Fibroblast of lung (primary cell): Measurements from ENCODE around the gene SUGCT. TPM values are rescaled to one million over a fixed set of nuclear protein-coding genes. Genes with fewer than 3 reads are reported as not detected.
"Not testable (repeated sequence)": the region's sequence is repeated elsewhere in the genome, so short reads cannot be mapped to it uniquely, and the experiment has no call there.

Experiments used
- DNase-seq, 2 donors: peaks; one replicate each; pipeline versions ENCODE4 v3.0.0 to v3.0.0-alpha.2; 2010; ENCODE audit warnings: low read depth in 2 of 2
- H2AFZ ChIP-seq: 2 replicates; pipeline ENCODE4 v1.5.1; 2012; ENCODE audit warnings: low read length, control low read depth, inconsistent platforms
- H3K27ac ChIP-seq: 2 replicates; pipeline ENCODE4 v1.5.1; 2011; ENCODE audit warnings: low read length, control low read depth; ENCODE audit not compliant: insufficient read depth
- H3K27me3 ChIP-seq: 2 replicates; pipeline ENCODE4 v1.5.1; 2011; ENCODE audit warnings: mild to moderate bottlenecking, low read length; ENCODE audit not compliant: control insufficient read depth, insufficient read depth
- H3K36me3 ChIP-seq: 2 replicates; pipeline ENCODE4 v1.5.1; 2011; ENCODE audit warnings: low read length; ENCODE audit not compliant: control insufficient read depth, insufficient read depth
- H3K4me1 ChIP-seq: 2 replicates; pipeline ENCODE4 v1.5.1; 2011; ENCODE audit warnings: low read length; ENCODE audit not compliant: control insufficient read depth, insufficient read depth; ENCODE audit errors: extremely low read depth
- H3K4me2 ChIP-seq: 2 replicates; pipeline ENCODE4 v1.5.1; 2011; ENCODE audit warnings: low read length, control low read depth; ENCODE audit not compliant: insufficient read depth; ENCODE audit errors: extremely low read depth
- H3K4me3 ChIP-seq, 4 experiments: fragments of 200-600 bp in 1 of 4; sonication (generic) in 1 of 4; replicated peaks in 1 of 4; 2 replicates each; pipeline ENCODE4 v1.5.1; 2011 to 2016; ENCODE audit warnings: low read length in 4 of 4, low read depth in 3 of 4, mild to moderate bottlenecking in 3 of 4, control low read depth in 2 of 4, inconsistent platforms in 1 of 4, mixed read lengths in 1 of 4; ENCODE audit not compliant: insufficient read depth in 1 of 4; ENCODE audit errors: control extremely low read depth in 1 of 4
- H3K79me2 ChIP-seq: 2 replicates; pipeline ENCODE4 v1.5.1; 2012; ENCODE audit warnings: mild to moderate bottlenecking, low read length, inconsistent platforms; ENCODE audit not compliant: control insufficient read depth, insufficient read depth
- H3K9ac ChIP-seq: 2 replicates; pipeline ENCODE4 v1.5.1; 2011; ENCODE audit warnings: mild to moderate bottlenecking, low read length, control low read depth; ENCODE audit not compliant: insufficient read depth
- H3K9me3 ChIP-seq: 2 replicates; pipeline ENCODE4 v1.5.1; 2012; ENCODE audit warnings: low read depth, low read length; ENCODE audit not compliant: control insufficient read depth, insufficient read depth
- H4K20me1 ChIP-seq: 2 replicates; pipeline ENCODE4 v1.5.1; 2011; ENCODE audit warnings: low read length; ENCODE audit not compliant: control insufficient read depth, insufficient read depth; ENCODE audit errors: extremely low read depth
- EZH2 ChIP-seq: IDR thresholded peaks from 2 replicates; pipeline ENCODE4 v1.5.1; 2012; ENCODE audit warnings: low read length, control low read depth, mild to moderate bottlenecking; ENCODE audit errors: missing control alignments
- polyA plus RNA-seq, 2 donors: library from polyadenylated mRNA; depleted of rRNA in 1 of 2; stranded (reverse) in 1 of 2; unstranded in 1 of 2; fragments of >200 nt; gene quantifications; 2 replicates each; pipeline ENCODE4 v1.2.1, GENCODE V29; 2011 to 2012; ENCODE audit warnings: missing spikeins in 1 of 2
- total RNA-seq: library from RNA; depleted of rRNA; stranded (reverse); fragments of >200 nt; gene quantifications from 2 replicates; pipeline ENCODE4 v1.2.1, GENCODE V29; 2014
- TF ChIP-seq, protein P1 (sequence below), 2 donors: IDR thresholded peaks in 1 of 2; conservative IDR thresholded peaks in 1 of 2; 1 replicate in 1 of 2; 2 replicates in 1 of 2; pipeline ENCODE4 v1.5.1; 2011 to 2012; ENCODE audit warnings: low read length in 2 of 2, control low read depth in 1 of 2, inconsistent platforms in 1 of 2, low read depth in 1 of 2, mild to moderate bottlenecking in 1 of 2

Gene SUGCT
- total and polyA plus RNA-seq, 2 donors (not counting 1 experiment from before 2014, with no cell fraction given): 8.4 to 16.5 TPM

DNA sequence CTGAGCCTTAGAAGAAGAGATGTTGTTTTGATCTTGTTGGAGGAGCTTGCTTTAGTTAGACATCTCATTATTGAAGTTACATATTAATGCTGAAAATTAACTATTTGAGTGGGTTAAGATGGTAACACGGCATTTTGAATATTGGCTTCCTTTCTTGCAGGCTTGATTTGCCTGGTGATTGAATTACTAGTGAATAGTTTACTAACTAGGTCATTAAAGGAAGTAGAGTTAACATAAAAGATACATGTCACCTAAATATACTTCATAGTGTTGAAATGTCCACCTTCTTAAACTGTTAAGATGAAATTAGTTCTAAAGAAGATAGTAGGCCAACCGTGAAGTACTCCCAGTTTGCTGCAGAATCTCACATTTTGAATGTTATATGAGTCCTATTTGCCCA lies 18.9 kb upstream of the SUGCT start:
- no peak overlapping the region for H3K4me2 ChIP-seq
- H4K20me1 ChIP-seq: no peaks in the 10 kb centered on the region
- H3K36me3 ChIP-seq: no peaks in the 10 kb centered on the region
- H3K9ac ChIP-seq: no peak overlapping the region
- H3K27ac ChIP-seq: no peak overlapping the region
- H3K4me3 ChIP-seq: no peak overlapping the region
- no peaks in the 10 kb centered on the region for H3K79me2 ChIP-seq
- TF ChIP-seq, protein P1, sequence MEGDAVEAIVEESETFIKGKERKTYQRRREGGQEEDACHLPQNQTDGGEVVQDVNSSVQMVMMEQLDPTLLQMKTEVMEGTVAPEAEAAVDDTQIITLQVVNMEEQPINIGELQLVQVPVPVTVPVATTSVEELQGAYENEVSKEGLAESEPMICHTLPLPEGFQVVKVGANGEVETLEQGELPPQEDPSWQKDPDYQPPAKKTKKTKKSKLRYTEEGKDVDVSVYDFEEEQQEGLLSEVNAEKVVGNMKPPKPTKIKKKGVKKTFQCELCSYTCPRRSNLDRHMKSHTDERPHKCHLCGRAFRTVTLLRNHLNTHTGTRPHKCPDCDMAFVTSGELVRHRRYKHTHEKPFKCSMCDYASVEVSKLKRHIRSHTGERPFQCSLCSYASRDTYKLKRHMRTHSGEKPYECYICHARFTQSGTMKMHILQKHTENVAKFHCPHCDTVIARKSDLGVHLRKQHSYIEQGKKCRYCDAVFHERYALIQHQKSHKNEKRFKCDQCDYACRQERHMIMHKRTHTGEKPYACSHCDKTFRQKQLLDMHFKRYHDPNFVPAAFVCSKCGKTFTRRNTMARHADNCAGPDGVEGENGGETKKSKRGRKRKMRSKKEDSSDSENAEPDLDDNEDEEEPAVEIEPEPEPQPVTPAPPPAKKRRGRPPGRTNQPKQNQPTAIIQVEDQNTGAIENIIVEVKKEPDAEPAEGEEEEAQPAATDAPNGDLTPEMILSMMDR (conservative IDR thresholded peaks at IDR 0.05 in 1 of 2, IDR thresholded peaks at IDR 0.05 in 1 of 2; ENCODE audit: low read depth in 1 of 2, low read length in 2 of 2): no peak
- no peak for TF ChIP-seq EZH2
- no peak overlapping the region for H2AFZ ChIP-seq
- H3K27me3 ChIP-seq: no peaks in the 10 kb centered on the region
- no peak for DNase-seq
- no peaks in the 10 kb centered on the region for H3K9me3 ChIP-seq
- no peaks in the 10 kb centered on the region for H3K4me1 ChIP-seq

DNA sequence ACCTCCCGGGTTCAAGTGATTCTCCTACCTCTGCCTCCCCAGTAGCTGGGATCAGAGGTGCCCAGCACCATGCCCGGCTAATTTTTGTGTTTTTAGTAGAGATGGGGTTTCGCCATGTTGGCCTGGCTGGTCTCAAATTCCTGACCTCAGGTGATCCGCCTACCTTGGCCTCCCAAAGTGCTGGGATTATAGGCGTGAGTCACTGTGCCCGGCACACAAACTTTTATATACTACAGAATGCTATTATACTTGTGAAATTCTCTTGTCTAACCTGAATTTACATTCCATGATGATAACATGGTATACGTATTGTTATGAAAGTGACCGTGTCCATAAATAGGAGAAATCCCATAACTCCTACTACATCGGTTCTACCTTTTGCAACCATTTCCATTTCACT lies 17.6 kb upstream of the SUGCT start:
- H3K9me3 ChIP-seq, H2AFZ ChIP-seq, H3K4me3 ChIP-seq, H3K79me2 ChIP-seq, H4K20me1 ChIP-seq, H3K27me3 ChIP-seq, H3K36me3 ChIP-seq, H3K27ac ChIP-seq, H3K4me1 ChIP-seq, H3K4me2 ChIP-seq, H3K9ac ChIP-seq: not testable (repeated sequence)
- peak in 1 of 2 donors; percentile 6 for DNase-seq

DNA sequence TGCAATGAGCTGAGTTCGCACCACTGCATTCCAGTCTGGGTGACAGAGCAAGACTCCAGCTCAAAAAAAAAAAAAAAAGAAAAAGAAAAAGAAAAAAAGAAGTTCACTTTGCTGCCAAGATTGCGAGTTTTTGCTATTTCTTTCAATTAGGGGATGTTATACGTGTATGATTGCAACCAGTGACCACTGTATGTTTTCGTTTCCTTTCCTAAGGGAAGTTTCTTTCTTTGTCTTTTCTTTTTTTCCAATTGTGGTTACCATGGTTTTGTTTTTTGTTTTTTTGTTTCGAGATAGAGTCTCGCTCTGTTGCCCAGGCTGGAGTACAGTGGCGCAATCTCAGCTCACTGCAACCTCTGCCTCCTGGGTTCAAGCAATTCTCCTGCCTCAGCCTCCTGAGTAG lies 16.6 kb upstream of the SUGCT start:
- H4K20me1 ChIP-seq, H3K79me2 ChIP-seq, H3K9ac ChIP-seq: not testable (repeated sequence)

DNA sequence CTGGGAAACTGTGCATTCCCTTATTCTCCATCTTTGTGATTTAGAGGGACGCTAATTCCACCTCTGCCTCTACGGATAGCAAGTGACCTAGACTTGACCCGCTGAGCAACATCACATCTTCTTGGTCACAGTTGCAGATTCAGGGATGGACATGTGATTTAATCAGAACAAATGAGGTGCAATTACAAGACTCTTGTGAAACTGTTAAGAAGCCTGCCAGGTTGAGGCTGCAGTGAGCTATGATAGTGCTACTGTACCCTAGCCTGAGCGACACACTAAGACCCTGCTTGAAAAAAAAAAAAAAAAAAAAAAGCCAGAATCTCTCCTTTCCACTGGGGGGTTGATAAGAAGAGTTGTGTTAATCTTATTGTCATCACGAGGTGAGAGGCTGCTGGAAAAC lies 14.8 kb upstream of the SUGCT start:
- Histone ChIP-seq H3K36me3 (no peaks in the 10 kb centered on the region), H3K27me3 (no peaks in the 10 kb centered on the region), H3K9me3 (no peaks in the 10 kb centered on the region), H2AFZ (no peak overlapping the region), H3K9ac (no peak overlapping the region), H3K79me2 (no peaks in the 10 kb centered on the region), H3K27ac (no peak overlapping the region), H4K20me1 (no peaks in the 10 kb centered on the region), H3K4me3 (no peak overlapping the region), H3K4me1 (no peaks in the 10 kb centered on the region), H3K4me2 (no peak overlapping the region)
- no peak for TF ChIP-seq EZH2
- TF ChIP-seq, protein P1 (conservative IDR thresholded peaks at IDR 0.05 in 1 of 2, IDR thresholded peaks at IDR 0.05 in 1 of 2; ENCODE audit: low read depth in 1 of 2, low read length in 2 of 2): no peak
- DNase-seq: no peak

More for the DNA sequence above, 16.6 kb upstream of the SUGCT start:
- not testable (repeated sequence) for H2AFZ ChIP-seq, H3K4me1 ChIP-seq, H3K27me3 ChIP-seq, H3K27ac ChIP-seq, H3K36me3 ChIP-seq, H3K4me2 ChIP-seq, DNase-seq, H3K4me3 ChIP-seq, H3K9me3 ChIP-seq

DNA sequence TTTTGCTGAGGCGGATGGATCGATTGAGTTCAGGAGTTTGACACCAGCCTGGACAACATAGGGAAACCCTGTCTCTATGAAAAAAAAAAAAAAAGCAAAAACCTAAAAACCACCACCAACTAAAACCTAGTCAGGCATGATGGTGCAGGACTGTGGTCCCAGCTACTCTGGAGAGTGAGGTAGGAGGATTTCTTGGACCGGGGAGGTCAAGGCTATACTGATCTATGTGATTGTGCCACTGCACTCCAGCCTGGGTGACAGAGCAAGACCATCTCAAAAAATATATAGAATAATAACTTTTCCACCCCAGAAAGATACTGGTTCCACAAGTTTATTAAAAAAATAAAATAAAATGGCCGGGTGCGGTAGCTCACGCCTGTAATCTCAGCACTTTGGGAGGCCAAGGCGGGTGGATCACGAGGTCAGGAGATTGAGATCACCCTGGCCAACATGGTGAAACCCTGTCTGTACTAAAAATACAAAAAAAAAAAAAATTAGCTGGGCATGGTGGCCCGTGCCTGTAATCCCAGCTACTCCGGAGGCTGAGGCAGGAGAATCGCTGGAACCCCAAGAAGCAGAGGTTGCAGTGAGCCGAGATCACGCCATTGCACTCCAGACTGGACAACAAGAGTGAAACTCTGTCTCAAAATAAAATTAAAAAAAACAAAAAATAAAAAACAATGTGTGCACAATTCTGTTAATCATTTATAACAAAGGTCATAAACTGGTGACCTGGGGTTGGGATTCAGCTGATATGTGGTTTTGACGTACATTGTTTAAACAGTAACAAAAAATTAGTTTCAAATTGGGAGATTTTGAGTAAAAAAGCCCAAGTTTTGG lies 12.5 kb upstream of the SUGCT start:
- not testable (repeated sequence) for H3K4me1 ChIP-seq, H3K27ac ChIP-seq, H3K27me3 ChIP-seq, DNase-seq, H4K20me1 ChIP-seq, H3K4me2 ChIP-seq, H3K9me3 ChIP-seq, H3K9ac ChIP-seq, H3K36me3 ChIP-seq, H2AFZ ChIP-seq, H3K79me2 ChIP-seq, H3K4me3 ChIP-seq
